K562 (cell line): ENCODE measurements around the gene SPATS2L. TPM values are rescaled to one million over a fixed set of nuclear protein-coding genes. Genes with fewer than 3 reads are reported as not detected.

ENCODE experiments used
- ATAC-seq: fragments of 200-7000 bp; cut with Tn5 transposase; 3 replicates; pipeline ENCODE4 v1.9.1; 2020; ENCODE audit warnings: moderate library complexity
- BruUV-seq: library from RNA; stranded (reverse); fragments of 400-500 nt; replicated peaks from 2 replicates; lab custom pipeline; 2021; lab: Mats Ljungman, UMichigan
- CTCF ChIA-PET: fragments of 300-600 bp; formaldehyde crosslinking; extraction: SDS; loops from one replicate; lab custom pipeline; 2021; ENCODE audit warnings: low intra/inter-chr PET ratio; lab: Yijun Ruan, JAX
- POLR2A ChIA-PET: fragments of 300-600, 350-650 bp; sonication (Branson Sonifier 250); formaldehyde crosslinking; extraction: SDS; loops from one replicate; lab custom pipeline; 2021; ENCODE audit warnings: antibody characterized with exemption, inconsistent platforms; lab: Yijun Ruan, JAX
- DNase-seq, 4 experiments: peaks; one replicate each; pipeline versions ENCODE4 v3.0.0 to v3.0.0-alpha.2; 2011 to 2018; ENCODE audit warnings: low spot score in 3 of 4, mixed read lengths in 3 of 4; ENCODE audit errors: extremely low read depth in 1 of 4
- FAIRE-seq: peaks from 2 replicates; lab custom pipeline; 2011; peaks lifted over from hg19 to GRCh38; lab: Jason Lieb, UNC
- H2AFZ ChIP-seq: 2 replicates; pipeline ENCODE4 v1.6.0; 2011; ENCODE audit warnings: low read depth, low read length, control low read depth, inconsistent platforms
- H3K27ac ChIP-seq: fragments of 200-600 bp; 3 replicates; pipeline ENCODE4 v1.8.0; 2011; ENCODE audit warnings: low read depth, mild to moderate bottlenecking, control low read depth, inconsistent platforms, low read length, moderate library complexity, mixed read lengths; ENCODE audit errors: extremely low read depth
- H3K27me3 ChIP-seq, 2 experiments: fragments of 300-600 bp in 1 of 2; 2 replicates in 1 of 2; 3 replicates in 1 of 2; pipeline versions ENCODE4 v1.6.0 to v1.8.0; 2011; ENCODE audit warnings: inconsistent platforms in 2 of 2, low read length in 2 of 2, mild to moderate bottlenecking in 1 of 2, mixed read lengths in 1 of 2, moderate library complexity in 1 of 2; ENCODE audit not compliant: control insufficient read depth in 2 of 2, insufficient read depth in 2 of 2
- H3K36me3 ChIP-seq: fragments of 300-600 bp; 3 replicates; pipeline ENCODE4 v1.8.0; 2011; ENCODE audit warnings: mild to moderate bottlenecking, low read length, inconsistent platforms; ENCODE audit not compliant: control insufficient read depth, insufficient read depth
- H3K4me1 ChIP-seq, 2 experiments: fragments of 200-600 bp in 1 of 2; replicated peaks in 1 of 2; 2 replicates in 1 of 2; 3 replicates in 1 of 2; pipeline versions ENCODE4 v1.5.1 to v1.8.0; 2011; ENCODE audit warnings: inconsistent platforms in 2 of 2, low read length in 2 of 2, mild to moderate bottlenecking in 1 of 2, mixed read lengths in 1 of 2, moderate library complexity in 1 of 2; ENCODE audit not compliant: control insufficient read depth in 2 of 2, insufficient read depth in 2 of 2
- H3K4me2 ChIP-seq: 2 replicates; pipeline ENCODE4 v1.6.1; 2011; ENCODE audit warnings: low read length, control low read depth, inconsistent platforms, mixed read lengths; ENCODE audit not compliant: insufficient read depth
- H3K4me3 ChIP-seq: fragments of 200-600 bp; sonication (generic), shearing (Covaris generic); 2 replicates; pipeline ENCODE4 v1.5.1; 2016; ENCODE audit warnings: control low read depth, inconsistent platforms
- H3K79me2 ChIP-seq: fragments of 200-600 bp; 3 replicates; pipeline ENCODE4 v1.8.0; 2011; ENCODE audit warnings: low read length, inconsistent platforms; ENCODE audit not compliant: control insufficient read depth, insufficient read depth
- H3K9ac ChIP-seq, 2 experiments: 2 replicates each; pipeline versions ENCODE4 v1.6.0 to v1.6.1; 2011; ENCODE audit warnings: low read depth in 2 of 2, low read length in 2 of 2, control low read depth in 1 of 2, inconsistent platforms in 1 of 2, mild to moderate bottlenecking in 1 of 2, mixed read lengths in 1 of 2; ENCODE audit not compliant: insufficient read depth in 1 of 2
- H3K9me1 ChIP-seq: one replicate; pipeline ENCODE4 v1.6.0; 2011; ENCODE audit warnings: inconsistent platforms, mild to moderate bottlenecking, low read length, moderate library complexity; ENCODE audit not compliant: control insufficient read depth, insufficient read depth
- H3K9me3 ChIP-seq: replicated peaks from 2 replicates; pipeline ENCODE4 v1.5.1; 2011; ENCODE audit warnings: low read depth, low read length, inconsistent platforms; ENCODE audit not compliant: control insufficient read depth, insufficient read depth
- H4K20me1 ChIP-seq: replicated peaks from 2 replicates; pipeline ENCODE4 v1.6.1; 2011; ENCODE audit warnings: low read length, inconsistent platforms, mixed read lengths; ENCODE audit not compliant: control insufficient read depth, insufficient read depth
- ARID2 ChIP-seq: fragments of 450-650 bp; IDR thresholded peaks from 2 replicates; pipeline ENCODE4 v1.6.1; 2017; ENCODE audit warnings: antibody characterized with exemption, mild to moderate bottlenecking
- BRCA1 ChIP-seq, 2 experiments: fragments of 450-650 bp in 1 of 2; sonication (generic) in 1 of 2; formaldehyde crosslinking in 1 of 2; IDR thresholded peaks; 2 replicates each; pipeline versions ENCODE4 v1.5.0 to v1.6.1; 2017 to 2020; ENCODE audit warnings: mild to moderate bottlenecking in 1 of 2, missing genetic modification reagents in 1 of 2
- HDGF ChIP-seq: fragments of 450-650 bp; IDR thresholded peaks from 2 replicates; pipeline ENCODE4 v1.6.1; 2016
- KAT8 ChIP-seq: fragments of 450-650 bp; IDR thresholded peaks from 2 replicates; pipeline ENCODE4 v1.6.1; 2016; ENCODE audit warnings: low read depth, mild to moderate bottlenecking
- TBP ChIP-seq: optimal IDR thresholded peaks from 2 replicates; pipeline ENCODE3; 2011; ENCODE audit warnings: low read depth, low read length, improper control_type of control experiment
- U2AF2 ChIP-seq: fragments of 200-400 bp; formaldehyde crosslinking; optimal IDR thresholded peaks from 2 replicates; pipeline ENCODE3; 2017; ENCODE audit warnings: low read depth, mild to moderate bottlenecking, low read length
- ZNF696 ChIP-seq: fragments of 250-450 bp; sonication (Bioruptor Pico); conservative IDR thresholded peaks from 2 replicates; pipeline ENCODE4 v1.4.0; 2020; ENCODE audit warnings: mild to moderate bottlenecking, moderate library complexity
- WGBS: fragments of 100-300 bp; shearing (Covaris generic); methylation state at CpG from one replicate; pipeline ENCODE4 v1.1.6; 2016; ENCODE audit warnings: low coverage, mixed read lengths; ENCODE audit not compliant: insufficient coverage; ENCODE audit errors: missing lambda C conversion rate; 5-methylcytosine and 5-hydroxymethylcytosine counted together
- in situ Hi-C: fragments of 300-500 bp; cut with MboI; formaldehyde crosslinking; loops from 4 replicates; pipeline ENCODE4 v1.15.0; 2018; ENCODE audit warnings: inconsistent platforms, mixed read lengths
- intact Hi-C: fragments of 100-400 bp; cut with micrococcal nuclease; formaldehyde crosslinking; loops from 2 replicates; pipeline ENCODE4 v1.14.2; 2022
- polyA plus RNA-seq, 8 experiments: library from polyadenylated mRNA; depleted of rRNA in 4 of 8; stranded (reverse) in 5 of 8; unstranded in 3 of 8; fragments of >200 nt; fragmentation: Nextera tagmentation in 2 of 8; fragmentation: Illumina TruSeq in 1 of 8; extraction: Ambion mirVana in 2 of 8; extraction: Trizol in 1 of 8; gene quantifications; 2 replicates each; pipeline versions ENCODE4 v1.2.1 to v1.2.3, GENCODE V29; 2011 to 2014; ENCODE audit warnings: inconsistent platforms in 1 of 8, missing spikeins in 1 of 8
- total RNA-seq, 7 experiments: library from RNA; depleted of rRNA in 6 of 7; stranded (reverse); fragments of >200 nt in 6 of 7; fragmentation: Illumina TruSeq in 2 of 7; extraction: Trizol in 2 of 7; gene quantifications; 2 replicates each; pipeline versions ENCODE4 v1.2.1 to v1.2.3, GENCODE V29; 2011 to 2021; ENCODE audit warnings: low replicate concordance in 1 of 7

Gene SPATS2L
- total and polyA plus RNA-seq, 9 of the 15 experiments (the other 6 are each of a cell fraction or from before 2014, with no cell fraction given) = 11.3 to 41.5 (median 24.9) TPM

DNA sequence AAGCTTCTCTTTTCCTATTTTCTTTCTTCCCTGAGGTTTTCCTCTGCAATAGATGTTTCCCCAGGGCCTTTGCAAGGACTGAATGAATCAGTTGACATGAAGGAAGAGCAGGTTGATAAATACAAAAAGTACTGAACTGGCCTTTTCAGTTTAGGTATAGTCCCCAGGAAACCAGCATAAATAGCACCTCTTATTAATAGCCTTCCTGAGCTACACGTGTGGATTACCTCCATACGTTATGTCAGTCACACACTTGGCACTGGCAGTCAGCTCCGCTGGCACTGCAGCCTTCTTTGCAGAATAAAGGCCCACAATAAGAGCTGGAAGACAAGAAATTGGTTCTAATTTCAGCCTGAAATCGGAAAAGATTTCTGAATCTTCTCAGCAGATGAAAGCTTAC is 142.7 kb downstream of the SPATS2L start:
- intact Hi-C loops = no loop called here
- H3K9me1 ChIP-seq = no peaks in the 10 kb centered on the region
- H3K9me3 ChIP-seq = no peaks in the 10 kb centered on the region
- H3K4me3 ChIP-seq = no peak overlapping the region
- 67% methylated on average over 4 of the region's 4 CpGs for WGBS
- no peaks in the 10 kb centered on the region for H3K79me2 ChIP-seq
- no peaks in the 10 kb centered on the region for H3K36me3 ChIP-seq
- FAIRE-seq (no peak), DNase-seq (no peak), ATAC-seq (no peak)
- POLR2A ChIA-PET = no interaction called here
- H3K4me1 ChIP-seq = no peaks in the 10 kb centered on the region
- no peaks in the 10 kb centered on the region for H4K20me1 ChIP-seq
- CTCF ChIA-PET = no interaction called here
- H3K27ac ChIP-seq = no peak overlapping the region
- no peaks in the 10 kb centered on the region for H3K27me3 ChIP-seq
- no TSS peak for BruUV-seq
- H3K4me2 ChIP-seq = no peak overlapping the region
- no peak overlapping the region for H2AFZ ChIP-seq
- no peak overlapping the region for H3K9ac ChIP-seq
- in situ Hi-C loops = no loop called here
- no peak for TF ChIP-seq U2AF2
- no peak for TF ChIP-seq HDGF
- no peak for TF ChIP-seq TBP
- TF ChIP-seq BRCA1 (IDR thresholded peaks at IDR 0.05) = no peak
- no peak for TF ChIP-seq BRCA1 (CRISPR knock-in tag; IDR thresholded peaks at IDR 0.05)

DNA sequence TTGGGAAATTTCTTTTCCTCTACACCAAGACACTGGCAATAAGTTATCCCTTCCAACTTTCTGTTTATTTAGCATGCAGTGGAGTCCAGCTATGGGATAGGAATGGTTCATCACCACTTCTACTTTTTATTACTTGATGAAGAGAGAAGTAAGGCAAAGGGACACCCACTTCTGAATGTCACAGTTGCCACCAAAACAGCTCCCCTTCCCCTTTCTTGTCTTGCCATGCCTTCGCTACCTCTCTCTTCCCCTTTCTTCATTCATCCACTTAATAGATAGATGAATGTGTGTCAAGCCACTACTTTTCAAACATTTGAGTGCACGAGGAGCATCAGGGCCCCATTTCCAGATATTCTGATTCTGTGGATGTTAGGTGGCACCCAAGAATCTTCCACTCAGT is 143.8 kb downstream of the SPATS2L start:
- Histone ChIP-seq H3K4me2 (no peak overlapping the region), H3K4me3 (no peak overlapping the region), H3K4me1 (peaks cover 0 to 2% of the 10 kb centered on the region in 2 experiments; a peak in 1 of 5 replicates), H3K27ac (no peak overlapping the region), H3K27me3 (no peaks in the 10 kb centered on the region), H2AFZ (no peak overlapping the region), H3K79me2 (no peaks in the 10 kb centered on the region), H3K9ac (no peak overlapping the region), H3K9me3 (no peaks in the 10 kb centered on the region), H3K36me3 (no peaks in the 10 kb centered on the region)
- no peak for ATAC-seq
- ChIA-PET POLR2A (no interaction called here), CTCF (no interaction called here)
- no peak for DNase-seq
- 57% methylated on average over 2 of the region's 2 CpGs for whole genome bisulfite sequencing
- in situ Hi-C loops = no loop called here
- FAIRE-seq = no peak
- TF ChIP-seq KAT8 = no peak
- TF ChIP-seq ARID2 = no peak
- no peak for TF ChIP-seq ZNF696 (CRISPR knock-in tag)
- TF ChIP-seq, all 486 proteins: peak for 0
- intact Hi-C loops = no loop called here
- Histone ChIP-seq H3K9me1 (no peaks in the 10 kb centered on the region), H4K20me1 (no peaks in the 10 kb centered on the region)
- BruUV-seq = no TSS peak
